ENCODE measurements around the gene KRTAP9-9.
"Not testable (repeated sequence)": the region's sequence is repeated elsewhere in the genome, so short reads cannot be mapped to it uniquely, and the experiment has no call there.

Gene KRTAP9-9

DNA sequence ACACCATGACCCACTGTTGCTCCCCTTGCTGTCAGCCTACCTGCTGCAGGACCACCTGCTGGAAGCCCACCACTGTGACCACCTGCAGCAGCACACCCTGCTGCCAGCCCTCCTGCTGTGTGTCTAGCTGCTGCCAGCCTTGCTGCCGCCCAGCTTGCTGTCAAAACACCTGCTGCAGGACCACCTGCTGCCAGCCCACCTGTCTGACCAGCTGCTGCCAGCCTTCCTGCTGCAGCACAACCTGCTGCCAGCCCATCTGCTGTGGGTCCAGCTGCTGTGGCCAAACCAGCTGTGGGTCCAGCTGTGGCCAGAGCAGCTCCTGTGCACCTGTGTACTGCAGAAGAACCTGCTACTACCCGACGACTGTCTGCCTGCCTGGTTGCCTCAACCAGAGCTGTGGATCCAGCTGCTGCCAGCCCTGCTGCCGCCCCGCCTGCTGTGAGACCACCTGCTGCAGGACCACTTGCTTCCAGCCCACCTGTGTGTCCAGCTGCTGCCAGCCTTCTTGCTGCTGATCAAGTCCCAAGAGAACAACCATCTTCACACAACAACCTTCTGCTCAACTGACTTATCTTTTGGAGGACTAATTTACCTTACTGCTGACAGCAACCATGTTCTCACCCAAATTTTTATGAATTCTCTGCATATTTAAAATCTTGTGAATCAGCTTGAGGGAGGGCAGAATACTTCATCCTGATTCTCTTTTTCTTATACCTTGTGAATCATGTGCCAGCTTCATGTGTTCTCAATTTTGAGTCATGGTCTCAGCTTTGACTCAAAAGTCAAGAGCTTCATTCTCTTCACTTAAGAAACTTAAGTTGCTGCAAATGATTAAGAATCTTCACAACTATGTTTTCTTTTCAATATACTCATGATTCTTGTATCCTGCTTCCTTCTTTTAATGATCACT, at the start of gene KRTAP9-9:
TSS of gene KRTAP9-9 (plus strand) at position 4 of the 910 bp plus-strand sequence.
- not testable (repeated sequence) for H3K4me3 ChIP-seq (ENCODE audit: low read depth in 1 of 5, low read length in 5 of 5); H3K36me3 ChIP-seq (ENCODE audit: control insufficient read depth in 5 of 5, insufficient read depth in 5 of 5, low read length in 5 of 5); H3K9ac ChIP-seq (ENCODE audit: low read length in 5 of 5); H3K27ac ChIP-seq (ENCODE audit: low read depth, low read length); H3K9me3 ChIP-seq (ENCODE audit: control insufficient read depth in 5 of 5, low read length in 5 of 5); H3K4me1 ChIP-seq (ENCODE audit: control insufficient read depth in 5 of 5, insufficient read depth in 5 of 5, low read length in 5 of 5); H3K27me3 ChIP-seq (ENCODE audit: control insufficient read depth in 5 of 5, insufficient read depth in 4 of 5, low read length in 5 of 5)

DNA sequence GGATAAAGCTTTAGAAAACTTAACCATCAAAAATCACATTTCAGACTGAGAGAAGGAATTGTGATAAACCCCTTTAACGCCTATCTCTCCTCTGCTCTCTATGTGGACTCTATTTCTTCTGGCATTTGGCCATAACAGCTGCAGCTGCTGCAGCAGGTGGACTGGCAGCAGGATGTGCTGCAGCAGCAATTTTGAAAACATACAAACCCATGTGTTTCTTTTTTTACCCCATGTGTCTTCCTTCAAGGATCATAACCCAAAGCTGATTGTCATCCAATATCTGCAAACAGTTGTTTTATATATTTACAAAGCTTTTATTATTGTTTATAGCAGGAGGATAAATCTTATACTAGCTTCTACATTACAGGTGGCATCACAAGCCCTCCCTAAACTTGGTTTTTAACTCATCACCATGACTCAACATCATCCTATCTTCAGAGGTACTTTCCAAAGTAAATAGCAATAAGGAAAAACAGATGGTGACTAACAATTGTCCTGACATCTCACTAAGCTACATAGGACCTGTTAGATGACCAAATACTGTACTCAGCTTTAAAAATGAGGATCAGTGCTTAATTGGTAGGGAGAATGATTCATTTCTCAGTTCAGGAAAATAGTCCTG, 43.2 kb upstream of the KRTAP9-9 start:
- Histone ChIP-seq H3K4me3 (ENCODE audit: low read depth in 1 of 5, low read length in 5 of 5) (no peak overlapping the region), H3K27ac (ENCODE audit: low read depth, low read length) (no peak overlapping the region), H3K4me1 (ENCODE audit: control insufficient read depth in 5 of 5, insufficient read depth in 5 of 5, low read length in 5 of 5) (no peaks in the 10 kb centered on the region), H3K36me3 (ENCODE audit: control insufficient read depth in 5 of 5, insufficient read depth in 5 of 5, low read length in 5 of 5) (no peaks in the 10 kb centered on the region), H3K27me3 (ENCODE audit: control insufficient read depth in 5 of 5, insufficient read depth in 4 of 5, low read length in 5 of 5) (peaks cover 0 to 8% (median 3%) of the 10 kb centered on the region in 5 donors), H3K9me3 (ENCODE audit: control insufficient read depth in 5 of 5, low read length in 5 of 5) (no peaks in the 10 kb centered on the region), H3K9ac (ENCODE audit: low read length in 5 of 5) (no peak overlapping the region)

DNA sequence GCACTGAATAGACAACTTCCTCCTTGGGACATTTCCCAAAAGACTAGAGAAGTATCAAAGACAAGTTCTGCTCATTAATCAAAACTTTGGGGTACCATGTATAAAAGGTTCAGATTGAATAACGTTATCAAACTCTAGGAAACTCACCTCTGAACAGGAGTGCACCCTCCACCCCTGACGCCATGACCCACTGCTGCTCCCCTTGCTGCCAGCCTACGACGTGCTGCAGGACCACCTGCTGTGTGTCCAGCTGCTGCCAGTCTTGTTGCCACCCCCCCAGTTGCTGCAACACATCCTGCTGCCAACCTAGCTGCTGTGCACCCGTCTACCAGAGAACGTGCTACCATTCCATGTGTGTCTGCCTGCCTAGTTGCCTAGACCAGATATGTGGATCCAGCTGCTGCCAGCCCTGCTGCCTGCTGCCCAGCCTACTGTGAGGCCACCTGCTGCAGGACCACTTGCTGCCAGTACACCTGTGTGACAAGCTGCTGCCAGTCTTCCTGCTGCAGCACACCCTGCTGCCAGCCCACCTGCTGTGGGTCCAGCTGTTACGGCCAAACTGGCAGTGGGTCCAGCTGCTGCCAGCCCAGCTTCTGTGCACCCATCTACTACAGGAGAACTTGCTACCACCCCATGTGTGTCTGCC, 42.5 kb upstream of the KRTAP9-9 start:
- H3K4me1 ChIP-seq (ENCODE audit: control insufficient read depth in 5 of 5, insufficient read depth in 5 of 5, low read length in 5 of 5): no peaks in the 10 kb centered on the region
- H3K27me3 ChIP-seq (ENCODE audit: control insufficient read depth in 5 of 5, insufficient read depth in 4 of 5, low read length in 5 of 5): peaks cover 0 to 8% (median 3%) of the 10 kb centered on the region in 5 donors

DNA sequence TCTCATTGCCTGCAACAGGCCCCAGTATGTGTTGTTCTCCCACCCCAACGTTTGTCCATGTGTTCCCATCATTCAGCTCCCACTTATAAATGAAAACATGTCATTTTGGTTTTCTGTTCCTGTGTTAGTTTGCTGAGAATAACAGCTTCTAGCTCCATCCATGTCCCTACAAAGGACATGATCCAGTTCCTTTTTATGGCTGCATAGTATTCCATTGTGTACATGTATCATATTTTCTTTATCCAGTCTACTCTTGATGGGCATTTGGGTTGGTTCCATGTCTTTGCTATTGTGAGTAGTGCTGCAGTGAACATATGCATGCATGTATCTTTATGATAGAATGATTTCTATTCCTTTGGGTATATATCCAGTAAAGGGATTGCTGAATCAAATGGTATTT, 39.5 kb upstream of the KRTAP9-9 start:
- Histone ChIP-seq H3K4me3 (ENCODE audit: low read depth in 1 of 5, low read length in 5 of 5) (no peak overlapping the region), H3K9me3 (ENCODE audit: control insufficient read depth in 5 of 5, low read length in 5 of 5) (no peaks in the 10 kb centered on the region), H3K4me1 (ENCODE audit: control insufficient read depth in 5 of 5, insufficient read depth in 5 of 5, low read length in 5 of 5) (no peaks in the 10 kb centered on the region), H3K9ac (ENCODE audit: low read length in 5 of 5) (no peak overlapping the region), H3K27ac (ENCODE audit: low read depth, low read length) (no peak overlapping the region), H3K27me3 (ENCODE audit: control insufficient read depth in 5 of 5, insufficient read depth in 4 of 5, low read length in 5 of 5) (peaks cover 0 to 8% (median 3%) of the 10 kb centered on the region in 5 donors), H3K36me3 (ENCODE audit: control insufficient read depth in 5 of 5, insufficient read depth in 5 of 5, low read length in 5 of 5) (no peaks in the 10 kb centered on the region)

More for the DNA sequence above, 42.5 kb upstream of the KRTAP9-9 start:
- no peak overlapping the region for H3K27ac ChIP-seq (ENCODE audit: low read depth, low read length)
- H3K4me3 ChIP-seq (ENCODE audit: low read depth in 1 of 5, low read length in 5 of 5): no peak overlapping the region
- no peaks in the 10 kb centered on the region for H3K36me3 ChIP-seq (ENCODE audit: control insufficient read depth in 5 of 5, insufficient read depth in 5 of 5, low read length in 5 of 5)
- no peak overlapping the region for H3K9ac ChIP-seq (ENCODE audit: low read length in 5 of 5)
- H3K9me3 ChIP-seq (ENCODE audit: control insufficient read depth in 5 of 5, low read length in 5 of 5): no peaks in the 10 kb centered on the region

DNA sequence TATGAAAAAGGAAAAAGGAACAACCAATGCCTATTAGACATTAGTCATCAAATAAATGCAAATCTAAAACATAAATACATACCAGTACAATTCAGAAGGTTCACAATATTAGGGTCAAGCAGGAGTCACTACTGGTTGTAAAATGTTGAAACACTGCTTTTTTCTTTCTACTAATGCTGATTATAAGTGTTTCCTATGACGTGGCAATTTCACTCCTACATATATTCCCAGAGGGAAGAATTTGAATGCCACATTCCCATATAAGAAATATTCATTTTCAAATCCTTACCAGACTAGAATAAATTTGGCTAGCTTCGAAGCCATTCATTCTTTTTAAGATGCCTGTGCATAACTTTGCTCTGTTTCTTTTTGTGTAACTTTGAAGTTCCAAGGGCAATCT, 31.4 kb upstream of the KRTAP9-9 start:
- Histone ChIP-seq H3K36me3 (ENCODE audit: control insufficient read depth in 5 of 5, insufficient read depth in 5 of 5, low read length in 5 of 5) (no peaks in the 10 kb centered on the region), H3K9ac (ENCODE audit: low read length in 5 of 5) (no peak overlapping the region), H3K27me3 (ENCODE audit: control insufficient read depth in 5 of 5, insufficient read depth in 4 of 5, low read length in 5 of 5) (peaks cover 0 to 2% (median 0%) of the 10 kb centered on the region in 5 donors), H3K4me3 (ENCODE audit: low read depth in 1 of 5, low read length in 5 of 5) (no peak overlapping the region), H3K27ac (ENCODE audit: low read depth, low read length) (no peak overlapping the region), H3K9me3 (ENCODE audit: control insufficient read depth in 5 of 5, low read length in 5 of 5) (no peaks in the 10 kb centered on the region), H3K4me1 (ENCODE audit: control insufficient read depth in 5 of 5, insufficient read depth in 5 of 5, low read length in 5 of 5) (no peaks in the 10 kb centered on the region)

DNA sequence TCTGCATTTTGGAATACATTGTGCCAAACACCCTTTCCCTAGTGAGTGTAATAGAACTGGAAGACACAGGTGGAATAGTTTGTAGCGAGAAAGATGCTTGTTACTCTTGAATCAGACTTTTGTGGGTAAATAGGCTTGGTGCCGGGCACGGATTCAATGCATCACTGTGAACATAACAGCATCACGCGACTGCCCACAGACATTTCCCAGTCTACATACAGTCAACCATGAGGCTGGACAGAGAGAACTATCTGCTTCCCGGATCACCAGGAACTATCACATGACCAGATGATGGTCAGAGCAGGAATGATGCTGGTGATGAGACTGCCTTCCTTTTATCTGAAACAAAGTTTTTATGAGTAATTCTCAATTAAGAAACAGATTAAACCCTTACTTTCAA, 29.1 kb upstream of the KRTAP9-9 start:
- Histone ChIP-seq H3K4me3 (ENCODE audit: low read depth in 1 of 5, low read length in 5 of 5) (no peak overlapping the region), H3K9ac (ENCODE audit: low read length in 5 of 5) (no peak overlapping the region), H3K4me1 (ENCODE audit: control insufficient read depth in 5 of 5, insufficient read depth in 5 of 5, low read length in 5 of 5) (no peaks in the 10 kb centered on the region), H3K27ac (ENCODE audit: low read depth, low read length) (no peak overlapping the region), H3K27me3 (ENCODE audit: control insufficient read depth in 5 of 5, insufficient read depth in 4 of 5, low read length in 5 of 5) (peaks cover 0 to 2% (median 0%) of the 10 kb centered on the region in 5 donors), H3K9me3 (ENCODE audit: control insufficient read depth in 5 of 5, low read length in 5 of 5) (no peaks in the 10 kb centered on the region), H3K36me3 (ENCODE audit: control insufficient read depth in 5 of 5, insufficient read depth in 5 of 5, low read length in 5 of 5) (no peaks in the 10 kb centered on the region)

DNA sequence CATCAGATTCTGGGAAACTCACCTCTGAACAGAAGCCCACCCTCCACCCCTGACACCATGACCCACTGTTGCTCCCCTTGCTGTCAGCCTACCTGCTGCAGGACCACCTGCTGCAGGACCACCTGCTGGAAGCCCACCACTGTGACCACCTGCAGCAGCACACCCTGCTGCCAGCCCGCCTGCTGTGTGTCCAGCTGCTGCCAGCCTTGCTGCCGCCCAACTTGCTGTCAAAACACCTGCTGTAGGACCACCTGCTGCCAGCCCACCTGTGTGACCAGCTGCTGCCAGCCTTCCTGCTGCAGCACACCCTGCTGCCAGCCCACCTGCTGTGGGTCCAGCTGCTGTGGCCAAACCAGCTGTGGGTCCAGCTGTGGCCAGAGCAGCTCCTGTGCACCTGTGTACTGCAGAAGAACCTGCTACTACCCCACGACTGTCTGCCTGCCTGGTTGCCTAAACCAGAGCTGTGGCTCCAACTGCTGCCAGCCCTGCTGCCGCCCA, 28.5 kb upstream of the KRTAP9-9 start, which contains the start of gene KRTAP9-2:
TSS of gene KRTAP9-2 (plus strand) at position 51 of the 498 bp plus-strand sequence. CDS start at position 58, 7 bp downstream.
- not testable (repeated sequence) for H3K27ac ChIP-seq (ENCODE audit: low read depth, low read length); H3K4me1 ChIP-seq (ENCODE audit: control insufficient read depth in 5 of 5, insufficient read depth in 5 of 5, low read length in 5 of 5); H3K9me3 ChIP-seq (ENCODE audit: control insufficient read depth in 5 of 5, low read length in 5 of 5); H3K4me3 ChIP-seq (ENCODE audit: low read depth in 1 of 5, low read length in 5 of 5); H3K36me3 ChIP-seq (ENCODE audit: control insufficient read depth in 5 of 5, insufficient read depth in 5 of 5, low read length in 5 of 5); H3K27me3 ChIP-seq (ENCODE audit: control insufficient read depth in 5 of 5, insufficient read depth in 4 of 5, low read length in 5 of 5); H3K9ac ChIP-seq (ENCODE audit: low read length in 5 of 5)

DNA sequence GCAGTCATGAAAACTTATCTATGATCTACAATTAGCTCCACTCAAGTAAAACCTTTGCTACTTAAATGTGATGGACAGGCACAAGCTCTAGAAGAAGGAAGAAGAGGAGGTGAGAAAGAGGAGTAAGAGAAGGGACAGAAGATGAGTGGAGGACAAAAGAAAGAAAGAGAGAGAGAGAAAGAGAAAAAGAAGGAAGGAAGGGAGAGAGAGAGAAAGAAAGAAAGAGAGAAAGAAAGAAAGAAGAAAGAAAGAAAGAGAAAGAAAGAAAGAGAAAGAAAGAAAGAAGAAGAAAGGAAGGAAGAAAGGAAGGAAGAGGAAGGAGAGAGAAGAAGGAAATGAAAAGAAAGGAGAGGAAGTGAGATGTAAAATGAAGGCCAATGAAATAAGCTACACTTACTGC, 25.1 kb upstream of the KRTAP9-9 start:
- H3K36me3 ChIP-seq (ENCODE audit: control insufficient read depth in 5 of 5, insufficient read depth in 5 of 5, low read length in 5 of 5): no peaks in the 10 kb centered on the region
- no peak overlapping the region for H3K9ac ChIP-seq (ENCODE audit: low read length in 5 of 5)
- no peak overlapping the region for H3K4me3 ChIP-seq (ENCODE audit: low read depth in 1 of 5, low read length in 5 of 5)

DNA sequence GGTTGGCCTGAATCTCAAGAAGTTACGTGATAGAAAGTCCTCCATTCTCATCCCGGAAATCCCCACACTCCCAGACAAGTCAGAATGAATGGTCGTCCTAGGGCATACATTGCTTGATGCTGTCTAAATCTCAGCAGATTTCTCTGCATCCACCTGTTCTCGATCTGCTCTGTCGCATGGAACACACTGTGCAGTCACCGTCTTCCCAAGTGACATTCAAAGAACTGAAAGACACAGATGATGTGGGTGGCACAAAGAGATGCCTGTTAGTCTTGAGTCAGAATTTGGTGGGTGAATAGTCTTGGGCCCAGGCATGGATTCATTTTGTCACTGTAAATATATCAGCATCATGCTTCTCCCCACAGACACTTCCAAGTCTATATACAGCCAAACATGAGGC, 23.5 kb upstream of the KRTAP9-9 start:
- H3K9me3 ChIP-seq (ENCODE audit: control insufficient read depth in 5 of 5, low read length in 5 of 5): no peaks in the 10 kb centered on the region
- H3K27me3 ChIP-seq (ENCODE audit: control insufficient read depth in 5 of 5, insufficient read depth in 4 of 5, low read length in 5 of 5): peaks cover 0 to 3% (median 0%) of the 10 kb centered on the region in 5 donors
- H3K36me3 ChIP-seq (ENCODE audit: control insufficient read depth in 5 of 5, insufficient read depth in 5 of 5, low read length in 5 of 5): no peaks in the 10 kb centered on the region
- H3K4me1 ChIP-seq (ENCODE audit: control insufficient read depth in 5 of 5, insufficient read depth in 5 of 5, low read length in 5 of 5): no peaks in the 10 kb centered on the region
- no peak overlapping the region for H3K4me3 ChIP-seq (ENCODE audit: low read depth in 1 of 5, low read length in 5 of 5)
- H3K9ac ChIP-seq (ENCODE audit: low read length in 5 of 5): no peak overlapping the region
- H3K27ac ChIP-seq (ENCODE audit: low read depth, low read length): no peak overlapping the region

More for the DNA sequence above, 25.1 kb upstream of the KRTAP9-9 start:
- Histone ChIP-seq H3K27me3 (ENCODE audit: control insufficient read depth in 5 of 5, insufficient read depth in 4 of 5, low read length in 5 of 5) (peaks cover 0 to 5% (median 0%) of the 10 kb centered on the region in 5 donors), H3K27ac (ENCODE audit: low read depth, low read length) (no peak overlapping the region), H3K4me1 (ENCODE audit: control insufficient read depth in 5 of 5, insufficient read depth in 5 of 5, low read length in 5 of 5) (no peaks in the 10 kb centered on the region), H3K9me3 (ENCODE audit: control insufficient read depth in 5 of 5, low read length in 5 of 5) (no peaks in the 10 kb centered on the region)
